Karpas-422 (cell line): ENCODE data around the gene TRIP13. TPM values are rescaled to one million over a fixed set of nuclear protein-coding genes. Genes with fewer than 3 reads are reported as not detected.
"Not testable (repeated sequence)": the region's sequence is repeated elsewhere in the genome, so short reads cannot be mapped to it uniquely, and the experiment has no call there.

Experiments
- DNase-seq: peaks from one replicate; pipeline ENCODE4 v3.0.0-alpha.2; 2015
- H2AFZ ChIP-seq: fragments of 200-600 bp; sonication (generic); 2 replicates; pipeline ENCODE4 v1.6.1; 2014; ENCODE audit warnings: antibody characterized with exemption, low read length, mixed read lengths
- H3K27ac ChIP-seq: fragments of 200-600 bp; sonication (generic); 2 replicates; pipeline ENCODE4 v1.5.1; 2014; ENCODE audit warnings: mild to moderate bottlenecking, low read length, moderate library complexity
- H3K27me3 ChIP-seq: fragments of 200-600 bp; sonication (generic); 2 replicates; pipeline ENCODE4 v1.6.1; 2014; ENCODE audit warnings: low read length, mixed read lengths
- H3K36me3 ChIP-seq: fragments of 200-600 bp; sonication (generic); 2 replicates; pipeline ENCODE4 v1.6.1; 2014; ENCODE audit warnings: low read length, mixed read lengths; ENCODE audit not compliant: insufficient read depth
- H3K4me1 ChIP-seq: fragments of 200-600 bp; sonication (generic); 2 replicates; pipeline ENCODE4 v1.6.1; 2014; ENCODE audit warnings: mild to moderate bottlenecking, low read length, mixed read lengths
- H3K4me2 ChIP-seq: fragments of 200-600 bp; sonication (generic); 2 replicates; pipeline ENCODE4 v1.6.1; 2014; ENCODE audit warnings: low read length, low read depth, mild to moderate bottlenecking; ENCODE audit not compliant: poor library complexity, severe bottlenecking
- H3K4me3 ChIP-seq: fragments of 200-600 bp; sonication (generic); 2 replicates; pipeline ENCODE4 v1.5.1; 2014; ENCODE audit warnings: mild to moderate bottlenecking, antibody characterized with exemption, low read length, mixed read lengths
- H3K79me2 ChIP-seq: fragments of 200-600 bp; sonication (generic); 2 replicates; pipeline ENCODE4 v1.6.1; 2014; ENCODE audit warnings: mild to moderate bottlenecking, low read length, mixed read lengths
- H3K9ac ChIP-seq: fragments of 200-600 bp; sonication (generic); 2 replicates; pipeline ENCODE4 v1.6.0; 2014; ENCODE audit warnings: low read length
- H3K9me2 ChIP-seq: fragments of 200-600 bp; sonication (generic), shearing (Covaris generic); replicated peaks from 2 replicates; pipeline ENCODE4 v1.6.0; 2014; ENCODE audit warnings: mild to moderate bottlenecking, low read length, moderate library complexity; ENCODE audit not compliant: insufficient read depth
- H3K9me3 ChIP-seq: fragments of 300-700, 200-600 bp; sonication (generic); 2 replicates; pipeline ENCODE4 v1.6.1; 2014; ENCODE audit warnings: low read length, mixed read lengths
- H4K20me1 ChIP-seq: fragments of 200-600 bp; sonication (generic); 2 replicates; pipeline ENCODE4 v1.6.1; 2014; ENCODE audit warnings: mild to moderate bottlenecking, antibody characterized with exemption, low read length, low read depth; ENCODE audit not compliant: insufficient read depth
- total RNA-seq: library from RNA; depleted of rRNA; stranded (reverse); fragments of >200 nt; shearing (Covaris generic); gene quantifications from 2 replicates; pipeline ENCODE4 v1.2.3, GENCODE V29; 2014; ENCODE audit warnings: low replicate concordance

Gene TRIP13
- total RNA-seq, 1 experiment from 2014 or later: 16.3 TPM

- H3K4me2 ChIP-seq: no peak overlapping the region
- H3K79me2 ChIP-seq: no peaks in the 10 kb centered on the region
- H3K9ac ChIP-seq: no peak overlapping the region
- no peaks in the 10 kb centered on the region for H3K9me2 ChIP-seq
- no peaks in the 10 kb centered on the region for H3K27me3 ChIP-seq
- no peak overlapping the region for H2AFZ ChIP-seq
- H3K36me3 ChIP-seq: no peaks in the 10 kb centered on the region
- H4K20me1 ChIP-seq: no peaks in the 10 kb centered on the region
- H3K27ac ChIP-seq: no peak overlapping the region
- no peak overlapping the region for H3K4me3 ChIP-seq
- DNase-seq: no peak
- H3K4me1 ChIP-seq: no peaks in the 10 kb centered on the region
- H3K9me3 ChIP-seq: no peaks in the 10 kb centered on the region
Measured at GRCh38 chr5:929596-929995, 36.9 kb downstream of the TRIP13 start.

DNA sequence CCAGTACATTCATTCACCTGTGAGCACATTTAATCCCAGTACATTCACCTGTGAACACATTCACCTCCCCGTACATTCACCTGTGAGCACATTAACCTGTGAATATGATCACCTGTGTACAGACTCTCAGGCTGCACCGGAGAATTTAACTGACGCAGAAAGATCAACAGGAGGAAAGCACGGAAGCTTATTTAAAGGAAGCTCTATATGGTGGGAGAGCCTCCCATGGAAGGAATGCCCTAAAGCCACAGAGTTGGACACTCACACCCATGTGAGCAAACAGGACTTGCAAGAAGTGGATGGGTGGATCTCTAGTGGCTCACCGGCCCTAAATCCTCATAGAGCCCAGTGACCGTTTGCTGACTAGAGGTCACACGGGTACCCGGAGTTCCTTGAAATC lies 38.2 kb downstream of the TRIP13 start:
- no peak overlapping the region for H3K9ac ChIP-seq
- no peak for DNase-seq
- H3K27ac ChIP-seq: no peak overlapping the region
- H3K27me3 ChIP-seq: no peaks in the 10 kb centered on the region
- H3K9me2 ChIP-seq: no peaks in the 10 kb centered on the region
- no peak overlapping the region for H3K4me3 ChIP-seq
- H3K36me3 ChIP-seq: no peaks in the 10 kb centered on the region
- no peaks in the 10 kb centered on the region for H3K4me1 ChIP-seq
- no peaks in the 10 kb centered on the region for H3K9me3 ChIP-seq
- H4K20me1 ChIP-seq: no peaks in the 10 kb centered on the region
- no peaks in the 10 kb centered on the region for H3K79me2 ChIP-seq
- H3K4me2 ChIP-seq: no peak overlapping the region
- H2AFZ ChIP-seq: no peak overlapping the region

- H3K9me2 ChIP-seq: no peaks in the 10 kb centered on the region
- no peak for DNase-seq
- H3K27ac ChIP-seq: no peak overlapping the region
- no peak overlapping the region for H2AFZ ChIP-seq
- no peaks in the 10 kb centered on the region for H3K27me3 ChIP-seq
- H3K4me1 ChIP-seq: no peaks in the 10 kb centered on the region
- no peaks in the 10 kb centered on the region for H3K36me3 ChIP-seq
- H4K20me1 ChIP-seq: no peaks in the 10 kb centered on the region
- H3K9ac ChIP-seq: no peak overlapping the region
- H3K4me3 ChIP-seq: no peak overlapping the region
- no peaks in the 10 kb centered on the region for H3K9me3 ChIP-seq
- H3K79me2 ChIP-seq: no peaks in the 10 kb centered on the region
- no peak overlapping the region for H3K4me2 ChIP-seq
Measured at GRCh38 chr5:931570-932145, 39.0 kb downstream of the TRIP13 start.

DNA sequence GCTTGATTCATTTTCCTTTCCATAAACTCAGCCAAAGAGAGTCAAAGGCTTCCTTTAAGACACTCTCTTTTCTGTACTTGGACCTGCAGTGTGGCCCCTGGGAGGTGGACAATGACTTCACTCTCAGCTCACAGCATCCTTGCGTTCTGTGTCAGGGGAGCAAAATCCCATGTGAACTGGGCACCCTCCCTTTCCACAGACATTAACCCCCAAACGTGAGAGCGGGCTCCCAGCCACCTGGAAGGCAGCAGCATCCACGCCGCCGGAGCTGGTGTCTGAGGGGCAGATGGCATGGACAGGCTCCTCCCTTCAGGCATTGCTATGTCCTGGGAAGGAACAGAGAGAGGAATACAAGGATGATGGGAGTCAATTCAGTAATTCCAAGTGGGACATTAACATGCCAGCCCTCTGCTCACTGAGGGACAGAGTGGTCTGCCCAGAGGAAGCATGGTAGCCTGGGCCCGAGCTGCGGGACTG lies 39.5 kb downstream of the TRIP13 start:
- Histone ChIP-seq H3K27me3 (no peaks in the 10 kb centered on the region), H3K27ac (no peak overlapping the region), H3K9me3 (no peaks in the 10 kb centered on the region), H3K4me1 (no peaks in the 10 kb centered on the region), H3K4me2 (no peak overlapping the region), H2AFZ (no peak overlapping the region), H4K20me1 (no peaks in the 10 kb centered on the region), H3K79me2 (no peaks in the 10 kb centered on the region), H3K9ac (no peak overlapping the region), H3K9me2 (no peaks in the 10 kb centered on the region), H3K4me3 (no peak overlapping the region), H3K36me3 (no peaks in the 10 kb centered on the region)
- DNase-seq: no peak

DNA sequence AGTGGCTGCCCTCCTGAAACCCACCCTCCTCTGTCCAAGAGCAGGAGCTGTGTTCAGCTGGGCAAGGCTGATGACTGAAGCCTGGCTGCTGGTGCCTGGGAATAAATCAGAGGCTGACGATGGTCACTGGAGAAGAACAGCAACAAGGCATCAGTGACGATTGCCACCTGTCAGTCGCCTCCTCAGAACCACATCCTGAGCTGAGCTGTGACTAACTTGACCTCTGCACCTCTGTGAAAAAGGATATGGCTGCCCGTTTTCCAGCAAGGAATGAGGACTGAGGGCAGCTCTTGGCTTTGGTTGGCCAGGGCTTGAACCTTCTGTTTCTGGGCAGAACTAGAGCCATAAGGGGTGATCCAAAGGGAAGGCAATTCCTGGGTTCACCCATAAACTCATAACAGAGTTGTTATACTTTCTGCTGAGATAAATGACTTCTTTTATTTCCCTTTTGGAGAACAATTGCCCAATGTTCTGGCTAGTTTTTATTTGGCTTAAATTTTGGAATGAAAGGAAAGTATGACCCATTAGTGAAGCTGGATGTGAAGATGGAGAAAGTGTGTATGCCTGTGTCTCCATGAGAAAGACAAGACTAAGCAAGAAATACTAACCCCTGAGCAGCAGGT lies 40.1 kb downstream of the TRIP13 start:
- no peaks in the 10 kb centered on the region for H3K4me1 ChIP-seq
- H3K9me2 ChIP-seq: no peaks in the 10 kb centered on the region
- no peak overlapping the region for H3K4me3 ChIP-seq
- DNase-seq: no peak
- H3K27me3 ChIP-seq: no peaks in the 10 kb centered on the region
- no peak overlapping the region for H3K27ac ChIP-seq
- no peaks in the 10 kb centered on the region for H4K20me1 ChIP-seq
- no peaks in the 10 kb centered on the region for H3K36me3 ChIP-seq
- no peaks in the 10 kb centered on the region for H3K79me2 ChIP-seq
- H3K9ac ChIP-seq: no peak overlapping the region
- no peak overlapping the region for H3K4me2 ChIP-seq
- H3K9me3 ChIP-seq: no peaks in the 10 kb centered on the region
- H2AFZ ChIP-seq: no peak overlapping the region

DNA sequence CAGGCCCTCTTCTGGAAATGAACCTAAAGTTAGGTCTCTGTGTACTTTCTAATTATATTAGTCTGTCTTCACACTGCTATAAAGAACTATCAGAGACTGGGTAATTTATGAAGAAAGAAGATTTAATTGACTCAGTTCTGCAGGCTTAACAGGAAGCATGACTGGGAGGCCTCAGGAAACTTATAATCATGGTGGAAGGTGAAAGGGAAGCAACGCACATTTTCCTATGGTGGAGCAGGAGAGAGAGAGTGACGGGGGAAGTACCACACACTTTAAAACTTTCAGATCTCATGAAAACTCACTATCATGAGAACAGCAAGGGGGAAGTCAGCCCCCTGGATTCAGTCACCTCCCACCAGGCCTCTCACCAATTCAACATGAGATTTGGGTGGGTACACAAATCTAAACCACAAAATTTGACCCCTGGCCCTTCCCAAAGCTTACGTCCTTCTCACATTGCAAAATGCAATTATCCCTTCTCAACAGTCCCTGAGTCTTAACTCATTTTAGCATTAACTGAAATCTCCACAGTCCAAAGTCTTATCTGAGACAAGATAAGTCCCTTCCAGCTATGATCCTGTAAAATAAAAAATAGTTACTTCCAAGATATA lies 40.7 kb downstream of the TRIP13 start:
- Histone ChIP-seq H3K9me2 (no peaks in the 10 kb centered on the region), H3K79me2 (no peaks in the 10 kb centered on the region), H2AFZ (no peak overlapping the region), H3K9me3 (no peaks in the 10 kb centered on the region), H3K9ac (no peak overlapping the region), H3K36me3 (no peaks in the 10 kb centered on the region), H3K27ac (no peak overlapping the region), H3K27me3 (no peaks in the 10 kb centered on the region), H3K4me3 (no peak overlapping the region), H3K4me2 (no peak overlapping the region), H4K20me1 (no peaks in the 10 kb centered on the region), H3K4me1 (no peaks in the 10 kb centered on the region)
- DNase-seq: no peak

GRCh38 chr5:933951-934350 lies 41.3 kb downstream of the TRIP13 start:
- H3K4me2 ChIP-seq, H3K9me2 ChIP-seq, H2AFZ ChIP-seq, H3K4me1 ChIP-seq, H4K20me1 ChIP-seq, H3K9me3 ChIP-seq, H3K79me2 ChIP-seq, H3K4me3 ChIP-seq, H3K36me3 ChIP-seq, DNase-seq, H3K9ac ChIP-seq, H3K27me3 ChIP-seq, H3K27ac ChIP-seq: not testable (repeated sequence)

- H3K27ac ChIP-seq, H3K9me2 ChIP-seq, H3K9me3 ChIP-seq, H3K4me3 ChIP-seq, H3K4me2 ChIP-seq, H4K20me1 ChIP-seq, H3K79me2 ChIP-seq, H3K36me3 ChIP-seq, DNase-seq, H2AFZ ChIP-seq, H3K4me1 ChIP-seq, H3K9ac ChIP-seq, H3K27me3 ChIP-seq: not testable (repeated sequence)
Measured at GRCh38 chr5:934381-934967, 41.8 kb downstream of the TRIP13 start.
